CD14-positive monocyte (primary cell): ENCODE measurements around the gene CAMKK2. TPM values are rescaled to one million over a fixed set of nuclear protein-coding genes. Genes with fewer than 3 reads are reported as not detected.
A peak's percentile ranks its signal among the peaks of the same experiment; 100 is the strongest.

Experiments used
- DNase-seq, 3 donors: peaks; one replicate each; pipeline ENCODE4 v3.0.0-alpha.2; 2011 to 2022
- H2AFZ ChIP-seq: 2 replicates; pipeline ENCODE4 v1.6.0; 2012; ENCODE audit warnings: mild to moderate bottlenecking, low read depth, low read length, inconsistent platforms; ENCODE audit not compliant: insufficient read depth, poor library complexity, severe bottlenecking
- H3K27ac ChIP-seq, 2 donors: 1 replicate in 1 of 2; 2 replicates in 1 of 2; pipeline ENCODE4 v1.5.1; 2012 to 2013; ENCODE audit warnings: low read length in 2 of 2, control low read depth in 1 of 2, inconsistent platforms in 1 of 2, low read depth in 1 of 2, mild to moderate bottlenecking in 1 of 2
- H3K27me3 ChIP-seq, 2 donors: one replicate each; pipeline versions ENCODE4 v1.6.0 to v1.6.1; 2011 to 2013; ENCODE audit warnings: low read length in 2 of 2; ENCODE audit not compliant: control insufficient read depth in 2 of 2, insufficient read depth in 2 of 2
- H3K36me3 ChIP-seq, 2 donors: replicated peaks in 1 of 2; 1 replicate in 1 of 2; 2 replicates in 1 of 2; pipeline versions ENCODE4 v1.5.1 to v1.6.1; 2012 to 2013; ENCODE audit warnings: low read length in 2 of 2, control low read depth in 1 of 2, inconsistent platforms in 1 of 2, mild to moderate bottlenecking in 1 of 2; ENCODE audit not compliant: insufficient read depth in 2 of 2, control insufficient read depth in 1 of 2
- H3K4me1 ChIP-seq, 2 donors: 1 replicate in 1 of 2; 2 replicates in 1 of 2; pipeline versions ENCODE4 v1.5.1 to v1.6.1; 2012 to 2013; ENCODE audit warnings: low read length in 2 of 2, control low read depth in 1 of 2, inconsistent platforms in 1 of 2, mild to moderate bottlenecking in 1 of 2, moderate library complexity in 1 of 2; ENCODE audit not compliant: insufficient read depth in 2 of 2, control insufficient read depth in 1 of 2
- H3K4me2 ChIP-seq: replicated peaks from 2 replicates; pipeline ENCODE3; 2012; ENCODE audit warnings: low read length, moderate library complexity, mild to moderate bottlenecking; ENCODE audit not compliant: poor library complexity, severe bottlenecking; ENCODE audit errors: extremely low read depth
- H3K4me3 ChIP-seq, 3 experiments: fragments of 200-600 bp in 1 of 3; sonication (generic) in 1 of 3; replicated peaks in 1 of 3; 1 replicate in 2 of 3; 2 replicates in 1 of 3; pipeline ENCODE4 v1.5.1; 2011 to 2013; ENCODE audit warnings: low read length in 3 of 3, mild to moderate bottlenecking in 3 of 3, control low read depth in 2 of 3, low read depth in 2 of 3, inconsistent platforms in 1 of 3, moderate library complexity in 1 of 3
- H3K79me2 ChIP-seq: 2 replicates; pipeline ENCODE4 v1.6.0; 2012; ENCODE audit warnings: mild to moderate bottlenecking, control low read depth, inconsistent platforms, low read length, moderate library complexity; ENCODE audit not compliant: insufficient read depth
- H3K9ac ChIP-seq: 2 replicates; pipeline ENCODE4 v1.6.0; 2017; ENCODE audit warnings: low read length, mild to moderate bottlenecking; ENCODE audit not compliant: insufficient read depth, poor library complexity, severe bottlenecking
- H3K9me3 ChIP-seq, 2 donors: replicated peaks in 1 of 2; 1 replicate in 1 of 2; 2 replicates in 1 of 2; pipeline versions ENCODE4 v1.5.1 to v1.6.1; 2012 to 2013; ENCODE audit warnings: low read length in 2 of 2, control low read depth in 1 of 2; ENCODE audit not compliant: control insufficient read depth in 1 of 2, insufficient read depth in 1 of 2
- H4K20me1 ChIP-seq: 2 replicates; pipeline ENCODE4 v1.6.0; 2012; ENCODE audit warnings: mild to moderate bottlenecking, low read length, control low read depth, moderate library complexity; ENCODE audit not compliant: insufficient read depth
- H3K27ac Mint-ChIP-seq, 7 donors: one replicate each; pipeline ENCODE4 v1.8.0; 2020; ENCODE audit warnings: mild to moderate bottlenecking in 7 of 7, mixed read lengths in 7 of 7, moderate library complexity in 6 of 7, inconsistent platforms in 2 of 7
- H3K27me3 Mint-ChIP-seq, 3 donors: one replicate each; pipeline ENCODE4 v1.8.0; 2021 to 2022; ENCODE audit warnings: low read depth in 3 of 3, mild to moderate bottlenecking in 3 of 3, mixed read lengths in 3 of 3, moderate library complexity in 3 of 3, inconsistent platforms in 1 of 3
- H3K36me3 Mint-ChIP-seq, 2 donors: one replicate each; pipeline ENCODE4 v1.8.0; 2020; ENCODE audit warnings: mixed read lengths in 2 of 2, inconsistent platforms in 1 of 2, mild to moderate bottlenecking in 1 of 2
- H3K4me1 Mint-ChIP-seq: one replicate; pipeline ENCODE4 v1.8.0; 2020; ENCODE audit warnings: mild to moderate bottlenecking, mixed read lengths
- H3K4me3 Mint-ChIP-seq, 2 donors: one replicate each; pipeline ENCODE4 v1.8.0; 2020; ENCODE audit warnings: mild to moderate bottlenecking in 2 of 2, mixed read lengths in 2 of 2, moderate library complexity in 1 of 2
- H3K9me3 Mint-ChIP-seq, 7 donors: one replicate each; pipeline ENCODE4 v1.8.0; 2020 to 2022; ENCODE audit warnings: mixed read lengths in 7 of 7, mild to moderate bottlenecking in 6 of 7, moderate library complexity in 6 of 7, inconsistent platforms in 2 of 7
- CTCF ChIP-seq: fragments of 200-600 bp; IDR thresholded peaks from one replicate; pipeline ENCODE4 v1.8.0; 2022; ENCODE audit warnings: antibody characterized with exemption, mild to moderate bottlenecking
- WGBS: methylation state at CpG from one replicate; pipeline ENCODE4 v1.1.5; 2013; ENCODE audit warnings: missing lambda C conversion rate; ENCODE audit not compliant: insufficient coverage; 5-methylcytosine and 5-hydroxymethylcytosine counted together
- intact Hi-C, 2 donors: fragments of 100-400 bp; cut with micrococcal nuclease; formaldehyde crosslinking; loops; one replicate each; pipeline versions ENCODE4 v1.15.0 to v1.15.1; 2023
- polyA plus RNA-seq, 3 donors: library from polyadenylated mRNA; depleted of rRNA in 1 of 3; unstranded in 2 of 3; stranded (reverse) in 1 of 3; fragments of 300-500 nt in 2 of 3; fragments of >200 nt in 1 of 3; fragmentation: Illumina TruSeq in 2 of 3; gene quantifications; 1 replicate in 2 of 3; 2 replicates in 1 of 3; pipeline ENCODE4 v1.2.3, GENCODE V29; 2012 to 2021

The CAMKK2 gene
- polyA plus RNA-seq, 3 donors, result 55.6 to 71.4 (median 71.0) TPM

- H3K9ac ChIP-seq, result peak overlapping the region; percentile 38
- DNase-seq, result peak; percentile 63 to 85 (median 82)
- peak overlapping the region; percentile 67 to 81 for H3K27ac ChIP-seq
- intact Hi-C loops, result loop anchor here in 1 of 2 donors (10.0 kb wide), 1 partner anchor 235 kb away; no protein-coding TSS in a partner anchor
- Mint-ChIP-seq H3K9me3 (peaks cover 0 to 3% (median 0%) of the 10 kb centered on the region in 7 donors), H3K36me3 (peaks cover 52 to 73% of the 10 kb centered on the region in 2 donors), H3K27me3 (peaks cover 0 to 2% (median under 1%) of the 10 kb centered on the region in 3 donors), H3K27ac (peak overlapping the region; percentile 80 to 94 (median 89)), H3K4me3 (peak overlapping the region in 1 of 2 donors; percentile 54), H3K4me1 (peaks cover 48% of the 10 kb centered on the region)
- peak overlapping the region; percentile 61 for H3K4me2 ChIP-seq
- no peaks in the 10 kb centered on the region for H3K9me3 ChIP-seq
- H3K36me3 ChIP-seq, result peaks cover 52 to 67% of the 10 kb centered on the region in 2 donors
- peaks cover 12% of the 10 kb centered on the region for H3K79me2 ChIP-seq
- H4K20me1 ChIP-seq, result peaks cover 79% of the 10 kb centered on the region
- WGBS, result 19% methylated on average over 3 of the region's 6 CpGs
- H3K4me3 ChIP-seq, result peak overlapping the region in 1 of 3 experiments; percentile 41
- TF ChIP-seq CTCF, result no peak
- no peaks in the 10 kb centered on the region for H3K27me3 ChIP-seq
- H2AFZ ChIP-seq, result no peak overlapping the region
- H3K4me1 ChIP-seq, result peaks cover 41% of the 10 kb centered on the region in 2 donors
These were observed 57.0 kb downstream of the CAMKK2 start for GRCh38 chr12:121239351-121240061.

- no peak for DNase-seq
- Mint-ChIP-seq H3K4me3 (peak overlapping the region in 1 of 2 donors; percentile 54), H3K4me1 (peaks cover 48% of the 10 kb centered on the region)
These were observed 57.7 kb downstream of the CAMKK2 start for GRCh38 chr12:121238604-121239350.

More at GRCh38 chr12:121238604-121239350, 57.7 kb downstream of the CAMKK2 start:
- Mint-ChIP-seq H3K9me3 (peaks cover 0 to 3% (median 0%) of the 10 kb centered on the region in 7 donors), H3K36me3 (peaks cover 51 to 74% of the 10 kb centered on the region in 2 donors), H3K27me3 (peaks cover 0 to 2% (median 0%) of the 10 kb centered on the region in 3 donors), H3K27ac (peak overlapping the region; percentile 80 to 94 (median 89))
- no peaks in the 10 kb centered on the region for H3K27me3 ChIP-seq
- H3K9me3 ChIP-seq, result no peaks in the 10 kb centered on the region
- no peak overlapping the region for H2AFZ ChIP-seq
- H4K20me1 ChIP-seq, result peaks cover 75% of the 10 kb centered on the region
- peaks cover 12% of the 10 kb centered on the region for H3K79me2 ChIP-seq
- WGBS, result 39% methylated on average over 4 of the region's 7 CpGs
- H3K36me3 ChIP-seq, result peaks cover 52 to 67% of the 10 kb centered on the region in 2 donors
- H3K4me3 ChIP-seq, result peak overlapping the region in 1 of 3 experiments; percentile 32
- H3K9ac ChIP-seq, result no peak overlapping the region
- no peak for TF ChIP-seq CTCF
- peak overlapping the region; percentile 67 to 81 for H3K27ac ChIP-seq
- H3K4me2 ChIP-seq, result peak overlapping the region; percentile 61
- intact Hi-C loops, result loop anchor here in 1 of 2 donors (10.0 kb wide), 1 partner anchor 234 kb away; no protein-coding TSS in a partner anchor
- peaks cover 41% of the 10 kb centered on the region in 2 donors for H3K4me1 ChIP-seq
